Measurements from ENCODE around the gene DENND2D. TPM values are rescaled to one million over a fixed set of nuclear protein-coding genes. Genes with fewer than 3 reads are reported as not detected.

The DENND2D gene
- polyA plus RNA-seq, 1 donor from 2014 or later, result not detected

DNA sequence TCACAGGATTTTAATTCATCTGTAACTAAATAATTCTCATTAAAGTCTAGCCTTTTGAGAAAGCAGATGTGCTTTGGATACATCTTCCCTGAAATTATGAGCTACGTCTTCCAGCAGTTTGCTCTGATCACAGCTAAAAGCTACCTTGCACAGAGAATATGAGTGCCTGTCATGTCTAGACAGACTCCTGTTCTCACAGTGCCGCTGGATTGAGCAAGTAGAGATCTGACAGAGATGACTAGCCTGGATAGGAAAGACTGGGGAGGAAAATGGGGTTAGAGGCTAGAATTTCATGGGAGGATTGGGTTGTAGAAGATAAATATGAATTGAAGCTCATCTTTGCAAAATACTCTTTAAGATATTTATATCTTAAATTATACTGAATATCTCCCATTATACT lies 36.3 kb downstream of the DENND2D start:
- Histone ChIP-seq H3F3A (ENCODE audit: insufficient read depth, low read length, poor library complexity, severe bottlenecking) (no peaks in the 10 kb centered on the region), H3K79me2 (replicated peaks; ENCODE audit: insufficient read depth, low read length) (no peaks in the 10 kb centered on the region), H2AFZ (ENCODE audit: low read depth, low read length) (no peak overlapping the region), H3K9me3 (ENCODE audit: low read length) (no peaks in the 10 kb centered on the region), H3K27ac (ENCODE audit: low read length) (no peak overlapping the region), H3K27me3 (ENCODE audit: insufficient read depth, low read depth, low read length) (no peaks in the 10 kb centered on the region), H3K4me2 (ENCODE audit: low read length) (no peak overlapping the region), H3K4me3 (ENCODE audit: low read length) (no peak overlapping the region), H3K9me2 (ENCODE audit: insufficient read depth, low read length) (no peaks in the 10 kb centered on the region), H3K9ac (ENCODE audit: low read length) (no peak overlapping the region), H4K20me1 (ENCODE audit: insufficient read depth) (no peaks in the 10 kb centered on the region), H3K36me3 (ENCODE audit: insufficient read depth, low read length) (no peaks in the 10 kb centered on the region)
- no peak for TF ChIP-seq TAF1 (IDR thresholded peaks at IDR 0.05; ENCODE audit: low read depth)
- TF ChIP-seq, protein P1, sequence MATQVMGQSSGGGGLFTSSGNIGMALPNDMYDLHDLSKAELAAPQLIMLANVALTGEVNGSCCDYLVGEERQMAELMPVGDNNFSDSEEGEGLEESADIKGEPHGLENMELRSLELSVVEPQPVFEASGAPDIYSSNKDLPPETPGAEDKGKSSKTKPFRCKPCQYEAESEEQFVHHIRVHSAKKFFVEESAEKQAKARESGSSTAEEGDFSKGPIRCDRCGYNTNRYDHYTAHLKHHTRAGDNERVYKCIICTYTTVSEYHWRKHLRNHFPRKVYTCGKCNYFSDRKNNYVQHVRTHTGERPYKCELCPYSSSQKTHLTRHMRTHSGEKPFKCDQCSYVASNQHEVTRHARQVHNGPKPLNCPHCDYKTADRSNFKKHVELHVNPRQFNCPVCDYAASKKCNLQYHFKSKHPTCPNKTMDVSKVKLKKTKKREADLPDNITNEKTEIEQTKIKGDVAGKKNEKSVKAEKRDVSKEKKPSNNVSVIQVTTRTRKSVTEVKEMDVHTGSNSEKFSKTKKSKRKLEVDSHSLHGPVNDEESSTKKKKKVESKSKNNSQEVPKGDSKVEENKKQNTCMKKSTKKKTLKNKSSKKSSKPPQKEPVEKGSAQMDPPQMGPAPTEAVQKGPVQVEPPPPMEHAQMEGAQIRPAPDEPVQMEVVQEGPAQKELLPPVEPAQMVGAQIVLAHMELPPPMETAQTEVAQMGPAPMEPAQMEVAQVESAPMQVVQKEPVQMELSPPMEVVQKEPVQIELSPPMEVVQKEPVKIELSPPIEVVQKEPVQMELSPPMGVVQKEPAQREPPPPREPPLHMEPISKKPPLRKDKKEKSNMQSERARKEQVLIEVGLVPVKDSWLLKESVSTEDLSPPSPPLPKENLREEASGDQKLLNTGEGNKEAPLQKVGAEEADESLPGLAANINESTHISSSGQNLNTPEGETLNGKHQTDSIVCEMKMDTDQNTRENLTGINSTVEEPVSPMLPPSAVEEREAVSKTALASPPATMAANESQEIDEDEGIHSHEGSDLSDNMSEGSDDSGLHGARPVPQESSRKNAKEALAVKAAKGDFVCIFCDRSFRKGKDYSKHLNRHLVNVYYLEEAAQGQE (IDR thresholded peaks at IDR 0.05; ENCODE audit: borderline replicate concordance), result no peak

DNA sequence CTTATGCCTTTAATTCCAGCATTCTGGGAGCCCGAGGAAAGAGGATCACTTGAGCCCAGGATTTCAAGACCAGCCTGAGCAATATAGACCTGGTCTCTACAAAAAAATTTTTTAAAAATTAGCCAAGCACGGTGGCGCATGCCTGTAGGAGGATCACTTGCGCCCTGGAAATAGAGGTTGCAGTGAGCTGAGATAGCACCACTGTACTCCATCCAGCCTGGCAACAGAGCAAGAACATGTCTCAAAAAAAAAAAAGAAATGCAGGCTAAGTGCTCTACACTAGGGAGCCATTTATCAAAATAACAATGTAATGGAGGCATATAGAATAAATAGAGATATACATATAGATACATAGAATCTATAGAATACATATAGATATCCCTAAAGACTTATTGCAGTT lies 37.1 kb downstream of the DENND2D start:
- no peak overlapping the region for H3K27ac ChIP-seq (ENCODE audit: low read length)
- H3F3A ChIP-seq (ENCODE audit: insufficient read depth, low read length, poor library complexity, severe bottlenecking), result no peaks in the 10 kb centered on the region
- no peaks in the 10 kb centered on the region for H3K79me2 ChIP-seq (replicated peaks; ENCODE audit: insufficient read depth, low read length)
- no peaks in the 10 kb centered on the region for H3K9me3 ChIP-seq (ENCODE audit: low read length)
- no peak overlapping the region for H3K9ac ChIP-seq (ENCODE audit: low read length)
- H3K9me2 ChIP-seq (ENCODE audit: insufficient read depth, low read length), result no peaks in the 10 kb centered on the region
- no peak overlapping the region for H2AFZ ChIP-seq (ENCODE audit: low read depth, low read length)
- no peak overlapping the region for H3K4me3 ChIP-seq (ENCODE audit: low read length)
- no peaks in the 10 kb centered on the region for H3K27me3 ChIP-seq (ENCODE audit: insufficient read depth, low read depth, low read length)
- H3K4me2 ChIP-seq (ENCODE audit: low read length), result no peak overlapping the region
- H3K36me3 ChIP-seq (ENCODE audit: insufficient read depth, low read length), result no peaks in the 10 kb centered on the region
- H4K20me1 ChIP-seq (ENCODE audit: insufficient read depth), result no peaks in the 10 kb centered on the region
- TF ChIP-seq, protein P2, sequence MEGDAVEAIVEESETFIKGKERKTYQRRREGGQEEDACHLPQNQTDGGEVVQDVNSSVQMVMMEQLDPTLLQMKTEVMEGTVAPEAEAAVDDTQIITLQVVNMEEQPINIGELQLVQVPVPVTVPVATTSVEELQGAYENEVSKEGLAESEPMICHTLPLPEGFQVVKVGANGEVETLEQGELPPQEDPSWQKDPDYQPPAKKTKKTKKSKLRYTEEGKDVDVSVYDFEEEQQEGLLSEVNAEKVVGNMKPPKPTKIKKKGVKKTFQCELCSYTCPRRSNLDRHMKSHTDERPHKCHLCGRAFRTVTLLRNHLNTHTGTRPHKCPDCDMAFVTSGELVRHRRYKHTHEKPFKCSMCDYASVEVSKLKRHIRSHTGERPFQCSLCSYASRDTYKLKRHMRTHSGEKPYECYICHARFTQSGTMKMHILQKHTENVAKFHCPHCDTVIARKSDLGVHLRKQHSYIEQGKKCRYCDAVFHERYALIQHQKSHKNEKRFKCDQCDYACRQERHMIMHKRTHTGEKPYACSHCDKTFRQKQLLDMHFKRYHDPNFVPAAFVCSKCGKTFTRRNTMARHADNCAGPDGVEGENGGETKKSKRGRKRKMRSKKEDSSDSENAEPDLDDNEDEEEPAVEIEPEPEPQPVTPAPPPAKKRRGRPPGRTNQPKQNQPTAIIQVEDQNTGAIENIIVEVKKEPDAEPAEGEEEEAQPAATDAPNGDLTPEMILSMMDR (IDR thresholded peaks at IDR 0.05; ENCODE audit: poor library complexity, severe bottlenecking), result no peak
- TF ChIP-seq RAD21 (conservative IDR thresholded peaks at IDR 0.05) (no peak), EP300 (conservative IDR thresholded peaks at IDR 0.05; ENCODE audit: poor library complexity, severe bottlenecking) (no peak), POLR2AphosphoS5 (IDR thresholded peaks at IDR 0.05) (no peak), SMC3 (conservative IDR thresholded peaks at IDR 0.05; ENCODE audit: poor library complexity) (no peak), EZH2 (IDR thresholded peaks at IDR 0.05; ENCODE audit: borderline replicate concordance, insufficient read depth, low read length, poor library complexity, severe bottlenecking) (no peak), MXI1 (conservative IDR thresholded peaks at IDR 0.05; ENCODE audit: poor library complexity, severe bottlenecking) (no peak), TAF1 (IDR thresholded peaks at IDR 0.05; ENCODE audit: low read depth) (no peak)
- TF ChIP-seq, protein P1 (IDR thresholded peaks at IDR 0.05; ENCODE audit: borderline replicate concordance), result no peak

Data from neural cell (in vitro differentiated cells).